ENCODE data around the gene TMEM205. TPM values are rescaled to one million over a fixed set of nuclear protein-coding genes. Genes with fewer than 3 reads are reported as not detected.

TMEM205 gene
- total RNA-seq, 1 experiment from 2014 or later = 93.1 TPM

GRCh38 chr19:11324748-11325389 lies 21.2 kb downstream of the TMEM205 start:
- Mint-ChIP-seq H3K4me3 (ENCODE audit: unreplicated experiment) (peak overlapping the region; percentile 53), H3K9me3 (ENCODE audit: unreplicated experiment) (no peaks in the 10 kb centered on the region), H3K36me3 (ENCODE audit: insufficient read depth, unreplicated experiment) (peaks cover 54% of the 10 kb centered on the region), H3K4me1 (ENCODE audit: insufficient read depth, unreplicated experiment) (peaks cover 10% of the 10 kb centered on the region), H3K27ac (ENCODE audit: low read depth, unreplicated experiment) (no peak overlapping the region), H3K27me3 (ENCODE audit: insufficient read depth, unreplicated experiment) (no peaks in the 10 kb centered on the region)
- DNase-seq (ENCODE audit: unreplicated experiment) = peak; percentile 40
- ChIA-PET POLR2A (interaction anchor here (0.7 to 4.8 kb wide), 14 partner anchors 8 to 265 kb away, joined by 3 to 33 read pairs (median 5); partner anchors contain the start of genes CCDC159, RAB3D, SWSAP1 and TMEM205), CTCF (interaction anchor here (0.5 to 1.4 kb wide), 6 partner anchors 20 to 840 kb away, joined by 3 read pairs; no protein-coding TSS in a partner anchor)
- intact Hi-C loops (cut with micrococcal nuclease) = no loop called here
- BruUV-seq (replicated peaks) = no TSS peak
- no peak for TF ChIP-seq CTCF (IDR thresholded peaks at IDR 0.05; ENCODE audit: unreplicated experiment)

- intact Hi-C loops (cut with micrococcal nuclease) = no loop called here
- peak overlapping the region; percentile 53 for H3K4me3 Mint-ChIP-seq (ENCODE audit: unreplicated experiment)
- CTCF ChIA-PET = interaction anchor here (0.5 to 1.4 kb wide), 6 partner anchors 21 to 840 kb away, joined by 3 to 4 read pairs (median 3); no protein-coding TSS in a partner anchor
- no peaks in the 10 kb centered on the region for H3K27me3 Mint-ChIP-seq (ENCODE audit: insufficient read depth, unreplicated experiment)
- H3K9me3 Mint-ChIP-seq (ENCODE audit: unreplicated experiment) = no peaks in the 10 kb centered on the region
- peak; percentile 99 for DNase-seq (ENCODE audit: unreplicated experiment)
- POLR2A ChIA-PET = interaction anchor here (0.7 to 4.8 kb wide), 14 partner anchors 9 to 266 kb away, joined by 3 to 33 read pairs (median 5); partner anchors contain the start of genes CCDC159, SWSAP1 and TMEM205
- peak overlapping the region; percentile 49 for H3K27ac Mint-ChIP-seq (ENCODE audit: low read depth, unreplicated experiment)
- H3K4me1 Mint-ChIP-seq (ENCODE audit: insufficient read depth, unreplicated experiment) = peaks cover 16% of the 10 kb centered on the region
- BruUV-seq (replicated peaks) = no TSS peak
- peaks cover 55% of the 10 kb centered on the region for H3K36me3 Mint-ChIP-seq (ENCODE audit: insufficient read depth, unreplicated experiment)
- no peak for TF ChIP-seq CTCF (IDR thresholded peaks at IDR 0.05; ENCODE audit: unreplicated experiment)
These were observed 21.9 kb downstream of the TMEM205 start for GRCh38 chr19:11324079-11324661.

- H3K4me3 Mint-ChIP-seq (ENCODE audit: unreplicated experiment) = peak overlapping the region; percentile 53
- H3K4me1 Mint-ChIP-seq (ENCODE audit: insufficient read depth, unreplicated experiment) = peaks cover 17% of the 10 kb centered on the region
- ChIA-PET POLR2A (interaction anchor here (1.0 to 4.8 kb wide), 11 partner anchors 9 to 185 kb away, joined by 3 to 33 read pairs (median 5); partner anchors contain the start of genes CCDC159, SWSAP1 and TMEM205), CTCF (interaction anchor here (0.6 to 1.5 kb wide), 4 partner anchors 30 to 159 kb away, joined by 3 to 7 read pairs (median 4); no protein-coding TSS in a partner anchor)
- peak overlapping the region; percentile 49 for H3K27ac Mint-ChIP-seq (ENCODE audit: low read depth, unreplicated experiment)
- DNase-seq (ENCODE audit: unreplicated experiment) = peak; percentile 49
- BruUV-seq (replicated peaks) = TSS peak; percentile 28
- intact Hi-C loops (cut with micrococcal nuclease) = no loop called here
- no peaks in the 10 kb centered on the region for H3K9me3 Mint-ChIP-seq (ENCODE audit: unreplicated experiment)
- peaks cover 50% of the 10 kb centered on the region for H3K36me3 Mint-ChIP-seq (ENCODE audit: insufficient read depth, unreplicated experiment)
- no peak for TF ChIP-seq CTCF (IDR thresholded peaks at IDR 0.05; ENCODE audit: unreplicated experiment)
- no peaks in the 10 kb centered on the region for H3K27me3 Mint-ChIP-seq (ENCODE audit: insufficient read depth, unreplicated experiment)
These were observed 22.4 kb downstream of the TMEM205 start for GRCh38 chr19:11323601-11324078.

Measured in MCF 10A (cell line).